Endothelial cell of umbilical vein (primary cell): ENCODE data around the gene C11orf68. TPM values are rescaled to one million over a fixed set of nuclear protein-coding genes. Genes with fewer than 3 reads are reported as not detected.

ENCODE experiments used
- BruUV-seq: library from RNA; stranded (reverse); fragments of 400-500 nt; replicated peaks from 2 replicates; lab custom pipeline; 2021; lab: Mats Ljungman, UMichigan
- CTCF ChIA-PET: fragments of 300-600, 350-600 bp; sonication (Branson Sonifier 250); formaldehyde crosslinking; loops from one replicate; lab custom pipeline; 2021; ENCODE audit warnings: antibody characterized with exemption, inconsistent platforms; lab: Charles Lee
- POLR2A ChIA-PET: fragments of 300-600, 350-600 bp; sonication (Branson Sonifier 250); formaldehyde crosslinking; loops from one replicate; lab custom pipeline; 2021; ENCODE audit warnings: antibody characterized with exemption, inconsistent platforms; lab: Charles Lee
- DNase-seq: peaks from one replicate; pipeline ENCODE4 v3.0.0-alpha.2; 2011; ENCODE audit warnings: low read depth, low spot score
- FAIRE-seq: peaks from 2 replicates; lab custom pipeline; 2011; peaks lifted over from hg19 to GRCh38; lab: Jason Lieb, UNC
- H2AFZ ChIP-seq: 2 replicates; pipeline ENCODE4 v1.6.0; 2012; ENCODE audit warnings: low read depth, low read length, control low read depth, inconsistent platforms
- H3K27ac ChIP-seq: 2 replicates; pipeline ENCODE4 v1.5.1; 2011; ENCODE audit warnings: low read depth, mild to moderate bottlenecking, control low read depth, low read length, moderate library complexity; ENCODE audit not compliant: insufficient read depth
- H3K27me3 ChIP-seq, 2 experiments: 2 replicates each; pipeline versions ENCODE4 v1.6.0 to v1.6.1; 2011; ENCODE audit warnings: low read length in 2 of 2, mixed read lengths in 1 of 2; ENCODE audit not compliant: control insufficient read depth in 2 of 2, insufficient read depth in 2 of 2
- H3K36me3 ChIP-seq, 2 experiments: 2 replicates in 1 of 2; 3 replicates in 1 of 2; pipeline ENCODE4 v1.5.1; 2011; ENCODE audit warnings: low read length in 2 of 2, mild to moderate bottlenecking in 1 of 2, moderate library complexity in 1 of 2; ENCODE audit not compliant: control insufficient read depth in 2 of 2, insufficient read depth in 2 of 2; ENCODE audit errors: extremely low read depth in 1 of 2
- H3K4me1 ChIP-seq: 3 replicates; pipeline ENCODE4 v1.5.1; 2011; ENCODE audit warnings: mild to moderate bottlenecking, low read length; ENCODE audit not compliant: control insufficient read depth, insufficient read depth; ENCODE audit errors: extremely low read depth
- H3K4me2 ChIP-seq: 2 replicates; pipeline ENCODE4 v1.6.1; 2011; ENCODE audit warnings: low read length, control low read depth, mixed read lengths; ENCODE audit not compliant: insufficient read depth
- H3K4me3 ChIP-seq, 3 experiments: fragments of 200-600 bp in 1 of 3; sonication (generic), shearing (Covaris generic) in 1 of 3; replicated peaks in 1 of 3; 2 replicates each; pipeline ENCODE4 v1.5.1; 2011 to 2016; ENCODE audit warnings: control low read depth in 3 of 3, low read length in 3 of 3, mild to moderate bottlenecking in 2 of 3, inconsistent platforms in 1 of 3, low read depth in 1 of 3, moderate library complexity in 1 of 3; ENCODE audit not compliant: insufficient read depth in 1 of 3
- H3K79me2 ChIP-seq: 2 replicates; pipeline ENCODE4 v1.6.0; 2012; ENCODE audit warnings: low read length, inconsistent platforms; ENCODE audit not compliant: control insufficient read depth, insufficient read depth
- H3K9ac ChIP-seq: replicated peaks from 2 replicates; pipeline ENCODE3; 2011; ENCODE audit warnings: low read length, control low read depth; ENCODE audit not compliant: insufficient read depth; ENCODE audit errors: extremely low read depth
- H3K9me1 ChIP-seq: replicated peaks from 3 replicates; pipeline ENCODE4 v1.6.0; 2011; ENCODE audit warnings: mild to moderate bottlenecking, low read length; ENCODE audit not compliant: control insufficient read depth, insufficient read depth; ENCODE audit errors: extremely low read depth
- H3K9me3 ChIP-seq: replicated peaks from 2 replicates; pipeline ENCODE4 v1.5.1; 2012; ENCODE audit warnings: low read length, inconsistent platforms; ENCODE audit not compliant: control insufficient read depth, insufficient read depth
- H4K20me1 ChIP-seq: replicated peaks from 2 replicates; pipeline ENCODE3; 2011; ENCODE audit warnings: mild to moderate bottlenecking, low read length; ENCODE audit not compliant: control insufficient read depth, insufficient read depth; ENCODE audit errors: extremely low read depth
- EZH2 ChIP-seq: IDR thresholded peaks from 2 replicates; pipeline ENCODE4 v1.6.1; 2012; ENCODE audit warnings: borderline replicate concordance, low read depth, mild to moderate bottlenecking, moderate library complexity, low read length, inconsistent platforms; ENCODE audit not compliant: severe bottlenecking
- FOS ChIP-seq: IDR thresholded peaks from 2 replicates; pipeline ENCODE4 v1.6.1; 2011; ENCODE audit warnings: mild to moderate bottlenecking, low read length, moderate library complexity, borderline replicate concordance; ENCODE audit not compliant: insufficient read depth
- GATA2 ChIP-seq: IDR thresholded peaks from 2 replicates; pipeline ENCODE4 v1.7.0; 2011; ENCODE audit warnings: low read depth, mild to moderate bottlenecking, moderate library complexity, mixed read lengths, low read length; ENCODE audit not compliant: insufficient read length, insufficient read depth
- JUN ChIP-seq: IDR thresholded peaks from 2 replicates; pipeline ENCODE4 v1.6.1; 2011; ENCODE audit warnings: borderline replicate concordance, low read depth; ENCODE audit not compliant: insufficient read length, insufficient read depth
- MYC ChIP-seq: IDR thresholded peaks from one replicate; pipeline ENCODE4 v1.6.1; 2011; ENCODE audit warnings: mild to moderate bottlenecking, low read depth, low read length
- POLR2A ChIP-seq: IDR thresholded peaks from 2 replicates; pipeline ENCODE4 v1.6.1; 2012; ENCODE audit warnings: low read depth, mild to moderate bottlenecking, control low read depth, low read length
- POLR2AphosphoS5 ChIP-seq: IDR thresholded peaks from 2 replicates; pipeline ENCODE4 v1.6.1; 2012; ENCODE audit warnings: low read depth, mild to moderate bottlenecking, control low read depth, low read length, moderate library complexity; ENCODE audit not compliant: insufficient read depth
- dilution Hi-C: fragments of 300-500 bp; cut with MboI; formaldehyde crosslinking; loops from one replicate; pipeline ENCODE4 v1.15.0; 2019; ENCODE audit warnings: low sequenced_read_pairs; ENCODE audit not compliant: extremely low pct_ligation_motif_present
- intact Hi-C: fragments of 100-400 bp; cut with micrococcal nuclease; formaldehyde crosslinking; loops from one replicate; pipeline ENCODE4 v1.10.0; 2022
- polyA plus RNA-seq, 4 experiments: library from polyadenylated mRNA; depleted of rRNA in 3 of 4; stranded (reverse) in 3 of 4; unstranded in 1 of 4; fragments of >200 nt; gene quantifications; 2 replicates each; pipeline versions ENCODE4 v1.2.1 to v1.2.3, GENCODE V29; 2011 to 2012; ENCODE audit warnings: missing spikeins in 1 of 4
- total RNA-seq: library from RNA; stranded (reverse); gene quantifications from 2 replicates; pipeline ENCODE4 v1.2.3, GENCODE V29; 2021
- TF ChIP-seq, protein P1 (sequence below): IDR thresholded peaks from 2 replicates; pipeline ENCODE4 v1.6.1; 2011; ENCODE audit not compliant: insufficient read depth, insufficient read length
- TF ChIP-seq, protein P2 (sequence below), 2 donors: IDR thresholded peaks; 1 replicate in 1 of 2; 2 replicates in 1 of 2; pipeline ENCODE4 v1.5.1; 2011; ENCODE audit warnings: low read length in 2 of 2, mild to moderate bottlenecking in 2 of 2, moderate library complexity in 2 of 2, control low read depth in 1 of 2, inconsistent platforms in 1 of 2, low read depth in 1 of 2; ENCODE audit not compliant: insufficient read depth in 1 of 2; ENCODE audit errors: extremely low read depth in 1 of 2

The C11orf68 gene
- total and polyA plus RNA-seq, 2 donors (not counting 3 experiments of a cell fraction or from before 2014, with no cell fraction given): 35.6 to 66.5 TPM

DNA sequence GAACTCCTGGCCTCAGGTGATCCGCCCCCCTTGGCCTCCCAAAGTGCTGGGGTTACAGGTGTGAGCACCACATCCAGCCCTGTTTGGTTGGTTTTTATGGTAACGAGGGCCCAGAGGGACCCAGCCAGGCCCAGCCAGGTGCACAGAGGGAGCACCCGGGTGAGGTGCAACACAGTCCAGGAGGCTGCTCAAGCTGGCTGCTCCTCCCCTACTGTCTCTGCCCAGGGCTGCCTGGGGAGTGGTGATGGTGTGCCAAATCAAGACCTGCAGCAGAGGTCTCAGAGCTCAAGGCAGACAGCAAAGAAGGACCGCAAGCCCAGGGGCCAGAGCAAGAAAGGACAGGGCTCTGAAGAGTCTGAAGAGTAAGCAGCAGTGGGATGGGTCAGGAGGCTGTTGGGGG is 27.8 kb upstream of the C11orf68 start:
- peaks cover 1% of the 10 kb centered on the region for H3K4me1 ChIP-seq
- intact Hi-C loops: no loop called here
- ChIA-PET CTCF (interaction anchor here (1.1 to 1.2 kb wide), 4 partner anchors 9 to 15 kb away, joined by 3 to 4 read pairs (median 4); no protein-coding TSS in a partner anchor), POLR2A (no interaction called here)
- H3K4me3 ChIP-seq: no peak overlapping the region
- no peak overlapping the region for H3K27ac ChIP-seq
- no peaks in the 10 kb centered on the region for H3K9me3 ChIP-seq
- H3K79me2 ChIP-seq: no peaks in the 10 kb centered on the region
- H4K20me1 ChIP-seq: no peaks in the 10 kb centered on the region
- dilution Hi-C loops: no loop called here
- DNase-seq: no peak
- H3K9ac ChIP-seq: no peak overlapping the region
- no peak overlapping the region for H2AFZ ChIP-seq
- no peak for FAIRE-seq
- no TSS peak for BruUV-seq
- TF ChIP-seq POLR2AphosphoS5: no peak
- no peak for TF ChIP-seq FOS
- no peak for TF ChIP-seq JUN
- TF ChIP-seq EZH2: no peak
- TF ChIP-seq, protein P1, sequence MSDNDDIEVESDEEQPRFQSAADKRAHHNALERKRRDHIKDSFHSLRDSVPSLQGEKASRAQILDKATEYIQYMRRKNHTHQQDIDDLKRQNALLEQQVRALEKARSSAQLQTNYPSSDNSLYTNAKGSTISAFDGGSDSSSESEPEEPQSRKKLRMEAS: no peak
- TF ChIP-seq, protein P2, sequence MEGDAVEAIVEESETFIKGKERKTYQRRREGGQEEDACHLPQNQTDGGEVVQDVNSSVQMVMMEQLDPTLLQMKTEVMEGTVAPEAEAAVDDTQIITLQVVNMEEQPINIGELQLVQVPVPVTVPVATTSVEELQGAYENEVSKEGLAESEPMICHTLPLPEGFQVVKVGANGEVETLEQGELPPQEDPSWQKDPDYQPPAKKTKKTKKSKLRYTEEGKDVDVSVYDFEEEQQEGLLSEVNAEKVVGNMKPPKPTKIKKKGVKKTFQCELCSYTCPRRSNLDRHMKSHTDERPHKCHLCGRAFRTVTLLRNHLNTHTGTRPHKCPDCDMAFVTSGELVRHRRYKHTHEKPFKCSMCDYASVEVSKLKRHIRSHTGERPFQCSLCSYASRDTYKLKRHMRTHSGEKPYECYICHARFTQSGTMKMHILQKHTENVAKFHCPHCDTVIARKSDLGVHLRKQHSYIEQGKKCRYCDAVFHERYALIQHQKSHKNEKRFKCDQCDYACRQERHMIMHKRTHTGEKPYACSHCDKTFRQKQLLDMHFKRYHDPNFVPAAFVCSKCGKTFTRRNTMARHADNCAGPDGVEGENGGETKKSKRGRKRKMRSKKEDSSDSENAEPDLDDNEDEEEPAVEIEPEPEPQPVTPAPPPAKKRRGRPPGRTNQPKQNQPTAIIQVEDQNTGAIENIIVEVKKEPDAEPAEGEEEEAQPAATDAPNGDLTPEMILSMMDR (IDR thresholded peaks at IDR 0.05; ENCODE audit: extremely low read depth in 1 of 2, insufficient read depth in 1 of 2, low read depth in 1 of 2, low read length in 2 of 2): no peak
- TF ChIP-seq MYC: no peak
- no peak for TF ChIP-seq POLR2A
- no peak for TF ChIP-seq GATA2
- H3K4me2 ChIP-seq: no peak overlapping the region
- no peaks in the 10 kb centered on the region for H3K9me1 ChIP-seq
- H3K36me3 ChIP-seq: no peaks in the 10 kb centered on the region
- H3K27me3 ChIP-seq: no peaks in the 10 kb centered on the region
